HG02943 (cell line): ENCODE measurements around the gene ZNF366.

Experiments used
- ATAC-seq: cut with Tn5 transposase; IDR thresholded peaks from one replicate; pipeline ENCODE4 v1.9.1; 2021; ENCODE audit warnings: mild to moderate bottlenecking, low read depth, moderate library complexity; ENCODE audit not compliant: unreplicated experiment

The ZNF366 gene

GRCh38 chr5:72448368-72448767, 58.8 kb downstream of the ZNF366 start:
- ATAC-seq = no peak

DNA sequence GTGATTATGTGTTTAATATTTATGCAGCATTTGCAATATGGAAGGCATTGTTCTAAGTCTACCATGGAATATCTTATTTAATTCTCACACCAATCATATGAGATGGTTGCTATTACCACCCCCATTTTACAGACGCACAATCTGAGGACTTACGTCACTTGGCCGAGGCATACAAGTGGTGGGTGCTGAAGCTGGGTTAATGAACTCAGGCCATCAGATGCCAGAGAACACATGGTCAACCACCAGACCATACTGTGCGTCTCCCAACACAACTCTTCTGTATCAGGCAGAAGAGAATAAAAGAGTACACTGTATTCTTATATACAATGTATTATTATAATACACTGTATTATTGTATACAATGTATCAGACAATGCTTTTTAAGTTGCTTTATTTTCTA, 59.5 kb downstream of the ZNF366 start:
- ATAC-seq = no peak

- no peak for ATAC-seq
These were observed 61.2 kb downstream of the ZNF366 start for GRCh38 chr5:72445969-72446368.

- no peak for ATAC-seq
These were observed 63.3 kb downstream of the ZNF366 start for GRCh38 chr5:72443883-72444282.

DNA sequence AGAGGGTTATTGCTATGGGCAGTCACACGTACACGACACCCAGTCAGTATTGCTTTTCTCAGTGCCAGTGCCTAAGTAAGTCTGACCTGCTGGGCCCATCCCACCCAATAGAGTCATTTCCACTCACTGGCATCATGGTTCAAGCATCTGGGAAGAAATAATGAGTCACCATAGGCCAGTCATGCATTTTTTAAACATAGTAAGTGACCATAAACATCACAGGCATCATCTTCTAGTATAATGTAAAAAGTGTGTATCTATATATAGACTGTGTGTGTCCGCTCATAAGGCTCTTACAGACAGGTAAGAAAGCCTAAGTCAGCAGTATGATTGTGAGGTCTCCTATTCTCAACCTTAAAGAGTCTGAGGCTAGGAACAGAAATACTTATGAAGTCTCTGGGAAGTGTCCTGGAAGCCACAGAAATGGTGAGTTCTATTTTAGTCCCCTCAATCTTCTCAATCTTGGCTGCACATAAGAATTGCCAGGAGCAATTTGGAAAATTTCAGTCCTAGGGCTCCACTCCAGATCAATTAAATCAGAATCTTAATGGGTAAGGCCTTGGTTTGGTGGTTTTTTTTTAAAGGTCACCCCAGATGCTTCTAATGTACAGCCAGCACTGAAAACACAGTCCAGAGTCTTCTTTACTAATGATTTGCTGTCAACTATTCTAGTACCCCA, 65.2 kb downstream of the ZNF366 start:
- ATAC-seq = no peak

GRCh38 chr5:72441094-72441723, 66.0 kb downstream of the ZNF366 start:
- no peak for ATAC-seq

DNA sequence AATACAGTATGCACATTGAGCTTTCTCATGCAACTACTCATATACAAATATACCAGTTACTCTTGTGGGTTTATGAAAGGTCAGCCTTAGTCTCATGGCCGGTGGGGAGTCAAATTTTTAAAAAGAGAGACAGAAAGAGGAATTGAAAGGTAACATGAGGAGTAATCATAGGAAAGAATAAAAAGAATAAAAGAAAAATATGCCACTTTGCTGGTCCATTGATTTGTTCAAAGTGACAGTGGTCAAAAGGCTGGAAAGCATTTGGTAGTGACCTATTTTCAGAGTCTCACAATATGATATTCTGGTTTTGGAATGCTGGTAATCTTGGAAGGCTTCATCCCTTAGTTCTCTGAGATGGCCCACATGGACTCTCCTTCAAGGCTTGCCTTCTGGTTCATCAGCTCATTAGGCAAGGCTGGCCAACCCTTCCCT, 67.0 kb downstream of the ZNF366 start:
- no peak for ATAC-seq

- no peak for ATAC-seq
These were observed 68.0 kb downstream of the ZNF366 start for GRCh38 chr5:72439192-72439591.

GRCh38 chr5:72438141-72438540, 69.1 kb downstream of the ZNF366 start:
- ATAC-seq = no peak

DNA sequence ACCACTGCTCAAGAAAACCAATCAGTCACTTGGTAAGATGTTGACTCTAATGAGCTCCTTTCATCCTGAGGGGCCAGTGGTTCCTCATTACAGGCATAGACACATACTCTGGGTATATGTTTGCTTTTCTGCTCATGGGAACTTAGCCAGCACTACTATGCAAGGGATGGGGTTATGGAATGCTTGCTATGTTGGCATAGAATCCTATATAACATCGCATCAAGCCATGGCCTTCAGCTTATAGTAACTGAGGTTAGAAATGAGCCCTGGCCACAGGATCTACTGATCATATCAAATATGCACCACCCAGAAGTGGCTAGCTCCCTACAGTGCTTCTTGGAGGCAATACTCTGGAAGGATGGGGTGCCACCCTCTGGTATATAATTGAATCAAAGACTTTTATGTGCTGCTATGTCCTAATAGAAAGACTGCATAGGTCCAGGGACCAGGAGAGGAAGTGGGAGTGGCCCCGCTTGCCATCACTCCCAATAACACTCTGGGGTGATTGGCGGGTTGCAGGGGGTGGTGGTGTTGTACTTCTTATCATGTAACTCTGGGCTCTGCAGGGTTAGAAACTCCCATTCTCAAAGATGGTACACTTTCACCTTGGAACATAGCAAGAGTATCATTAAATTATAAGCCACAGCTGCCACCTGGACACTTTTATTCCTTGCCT, 70.3 kb downstream of the ZNF366 start:
- no peak for ATAC-seq

DNA sequence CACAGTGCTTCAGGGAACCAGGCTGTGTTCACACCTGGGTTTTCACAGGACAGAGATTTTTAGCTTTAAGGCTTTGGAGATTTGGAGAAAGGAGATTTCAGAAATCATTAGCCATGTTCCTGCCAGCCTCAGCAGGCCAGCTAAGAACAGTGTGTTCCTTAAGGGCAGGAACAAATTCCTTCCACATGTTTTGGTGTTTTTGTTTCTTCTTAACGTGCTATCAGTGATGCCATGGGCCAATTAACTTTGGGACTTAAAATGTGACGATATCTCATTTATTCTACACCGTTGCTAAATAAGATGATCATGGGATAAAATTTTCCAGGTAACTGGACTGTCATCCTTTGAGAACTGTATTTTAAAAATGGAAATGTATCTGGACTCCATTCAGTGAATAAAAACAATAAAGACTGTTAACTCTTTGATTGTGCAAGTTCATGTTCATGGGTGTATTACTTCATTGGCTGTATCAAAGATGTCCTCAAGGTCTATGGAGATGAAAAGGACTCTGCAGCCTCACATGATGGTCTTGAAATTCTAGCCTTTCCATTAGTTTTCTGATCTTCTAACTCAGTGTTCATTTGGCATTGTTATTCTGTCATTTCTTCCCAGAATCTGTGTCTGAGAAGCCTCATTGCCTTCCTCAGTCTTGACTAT, 72.3 kb downstream of the ZNF366 start:
- no peak for ATAC-seq

DNA sequence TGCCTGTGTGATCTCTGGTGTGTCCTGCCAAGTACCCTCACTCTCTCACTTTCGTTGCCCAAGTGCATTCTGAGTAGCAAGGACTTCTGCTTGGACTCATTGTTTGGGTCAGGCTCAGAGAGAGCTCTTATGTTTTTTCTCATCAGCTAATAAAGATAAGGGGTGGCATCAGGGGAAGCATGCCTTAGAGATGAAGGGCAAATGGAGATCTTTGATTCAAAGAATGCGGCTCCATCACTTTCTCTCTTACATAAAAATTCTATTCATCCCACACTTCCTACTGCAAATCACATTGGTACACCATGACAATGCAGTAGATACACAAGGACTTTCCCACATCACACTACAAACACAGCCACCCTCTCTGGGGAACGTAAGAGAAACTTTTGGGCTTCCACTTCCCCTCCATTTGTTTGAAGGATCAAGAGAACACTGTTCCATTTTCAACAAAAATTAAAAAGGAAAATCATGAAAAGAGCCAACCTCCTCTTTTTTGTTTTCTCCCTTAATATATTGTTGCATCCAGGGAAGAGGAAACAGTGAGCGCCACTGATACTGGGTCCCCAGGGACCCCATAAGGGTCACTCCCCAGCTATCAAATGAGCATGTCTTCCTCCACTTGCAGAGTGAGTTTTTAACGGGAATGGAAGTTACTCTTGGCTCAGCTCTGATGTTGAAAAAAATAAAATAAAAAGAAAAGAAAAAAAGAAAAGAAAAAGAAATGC, 73.0 kb downstream of the ZNF366 start:
- no peak for ATAC-seq

GRCh38 chr5:72433522-72433921, 73.7 kb downstream of the ZNF366 start:
- ATAC-seq = no peak

GRCh38 chr5:72428669-72429068, 78.5 kb downstream of the ZNF366 start:
- ATAC-seq = no peak

DNA sequence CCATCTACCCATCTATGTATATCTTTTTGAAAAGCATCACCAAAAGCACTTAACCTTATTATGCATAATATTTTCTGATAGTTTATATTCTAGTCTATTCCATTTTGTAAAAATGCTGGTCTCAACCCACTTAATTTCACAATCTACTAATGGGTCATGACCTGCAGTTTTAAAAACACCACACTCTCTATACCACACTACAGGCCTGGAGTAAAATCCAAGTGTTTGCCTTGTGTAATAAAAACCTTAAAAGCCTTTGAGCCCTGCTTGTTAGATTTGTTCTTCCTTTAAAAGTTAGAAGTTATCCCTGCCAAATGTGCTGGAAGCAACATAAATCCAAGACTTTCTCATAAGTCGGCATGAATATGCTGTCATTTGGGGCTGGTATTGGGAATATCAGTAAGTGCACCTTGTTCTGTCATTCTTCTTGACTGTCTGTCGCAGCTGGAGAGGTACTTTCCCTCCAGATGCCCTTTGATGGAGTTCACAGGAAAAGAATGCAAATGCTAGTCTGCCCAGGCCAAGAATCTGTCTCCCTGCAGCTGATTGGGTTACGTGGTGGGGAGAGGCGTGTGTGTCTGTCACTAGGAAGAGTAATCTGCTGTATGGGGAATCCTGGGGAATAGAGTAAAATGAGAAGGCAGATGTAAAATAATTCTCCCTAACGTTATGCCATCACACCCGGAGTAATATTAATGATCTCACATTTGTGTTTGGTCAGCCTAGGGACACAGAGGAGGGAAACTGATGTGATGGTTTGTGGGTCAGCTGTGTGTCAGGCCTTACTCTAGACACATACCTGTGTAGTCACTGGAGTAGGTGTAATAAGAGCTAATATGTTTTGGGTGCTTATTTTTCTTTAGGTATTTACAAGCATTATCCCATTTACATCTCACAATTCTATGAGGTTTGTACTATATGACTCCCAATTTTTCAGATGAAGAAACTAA, 79.4 kb downstream of the ZNF366 start:
- ATAC-seq = no peak

GRCh38 chr5:72427016-72427415, 80.2 kb downstream of the ZNF366 start:
- ATAC-seq = no peak

DNA sequence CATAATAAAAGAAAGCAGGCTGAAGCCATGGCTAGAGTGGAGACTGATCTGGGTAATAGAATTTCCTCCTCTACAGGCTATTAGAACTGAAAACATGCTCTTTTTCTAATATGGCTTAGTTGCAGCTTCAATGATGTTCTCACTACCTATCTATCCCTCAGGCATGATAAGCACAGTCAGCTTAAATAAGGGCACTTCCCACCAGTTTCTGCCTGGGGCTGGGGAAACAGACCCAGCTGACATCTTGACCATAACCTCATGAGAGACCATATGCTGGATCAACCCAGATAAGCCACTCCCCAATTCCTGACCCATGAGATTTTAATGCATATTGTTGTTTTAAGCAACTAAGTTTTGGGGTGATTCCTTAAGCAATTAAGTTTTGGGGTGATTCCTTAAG, 81.2 kb downstream of the ZNF366 start:
- ATAC-seq = no peak

DNA sequence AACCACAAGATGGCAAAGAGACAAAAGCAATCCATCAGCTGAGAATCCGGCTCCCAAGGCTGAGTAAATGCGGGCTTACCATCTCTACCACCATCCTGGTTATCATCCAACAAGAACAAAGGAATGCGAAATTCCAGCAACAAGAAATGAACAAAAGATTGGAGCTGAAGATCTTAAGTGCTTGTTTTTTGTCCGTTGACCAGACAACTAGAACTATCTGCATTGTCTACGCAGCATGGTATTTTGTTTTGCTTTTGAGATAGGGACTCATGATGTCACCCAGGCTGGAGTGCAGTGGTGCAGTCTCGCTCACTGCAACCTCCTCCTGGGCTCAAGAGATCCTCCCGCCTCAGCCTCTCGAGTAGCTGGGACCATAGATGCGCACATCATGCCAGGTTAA, 88.9 kb downstream of the ZNF366 start:
- ATAC-seq = no peak

- no peak for ATAC-seq
These were observed 89.7 kb downstream of the ZNF366 start for GRCh38 chr5:72417333-72418062.
